Left renal pelvis (tissue), 4 donors: ENCODE data around the gene MFSD6. TPM values are rescaled to one million over a fixed set of nuclear protein-coding genes. Genes with fewer than 3 reads are reported as not detected.

Source experiments
- DNase-seq, 4 donors: peaks; one replicate each; pipeline ENCODE4 v3.0.0-alpha.2; 2013; ENCODE audit warnings: low read depth in 4 of 4, low spot score in 3 of 4
- polyA plus RNA-seq, 4 donors: library from polyadenylated mRNA; unstranded; fragments of 120-200 nt; gene quantifications; one replicate each; pipeline ENCODE4 v1.2.1, GENCODE V29; 2013; ENCODE audit not compliant: insufficient read length in 4 of 4

The MFSD6 gene
- polyA plus RNA-seq, 4 donors = 8.1 to 16.7 (median 15.5) TPM

DNA sequence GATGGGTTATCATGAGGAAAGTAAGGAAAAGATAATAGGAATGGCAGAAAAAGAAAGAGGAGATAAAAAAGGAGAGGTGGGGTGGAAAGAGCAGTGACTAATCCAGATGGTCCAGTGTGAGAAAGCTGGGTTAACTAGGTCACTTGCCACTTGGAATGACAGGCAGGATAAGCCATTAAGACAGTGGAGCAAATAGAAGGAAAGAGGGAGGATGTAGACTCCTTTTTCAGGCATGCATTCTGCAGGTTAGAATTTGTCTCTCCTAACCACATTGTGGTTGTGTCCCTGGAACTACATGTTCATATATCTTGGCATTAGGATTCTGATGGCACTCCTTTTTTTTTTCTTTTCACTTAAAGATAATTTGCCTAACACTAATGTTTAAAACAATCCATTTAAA is 139.7 kb downstream of the MFSD6 start:
- no peak for DNase-seq

- DNase-seq = no peak
These were observed 142.0 kb downstream of the MFSD6 start for GRCh38 chr2:190550137-190550536.

Other genes with a start within 250 kb of the MFSD6 start
- 100 to 1,000 TPM in 1 of 4 donors, 10 to 100 TPM in 3; 56.1 to 101 (median 83.5) TPM for gene HIBCH, start 88.5 kb upstream of the MFSD6 start, polyA plus RNA-seq
- 10 to 100 TPM; 13.4 to 23.6 (median 16.0) TPM for gene INPP1, start 64.8 kb upstream of the MFSD6 start, polyA plus RNA-seq
- 10 to 100 TPM; 10.7 to 14.4 (median 13.0) TPM for gene NEMP2, start 126.4 kb downstream of the MFSD6 start, polyA plus RNA-seq
- 10 to 100 TPM; 69.0 to 81.7 (median 74.0) TPM for gene NAB1, start 240.7 kb downstream of the MFSD6 start, polyA plus RNA-seq